IPS-11a (cell line): Measurements from ENCODE around the gene COL8A2.
A peak's percentile ranks its signal among the peaks of the same experiment; 100 is the strongest.

Source experiments
- H3K4me3 ChIP-seq: one replicate; pipeline ENCODE4 v1.5.1; 2013; ENCODE audit warnings: low read depth, low read length, control low read depth

Gene COL8A2

DNA sequence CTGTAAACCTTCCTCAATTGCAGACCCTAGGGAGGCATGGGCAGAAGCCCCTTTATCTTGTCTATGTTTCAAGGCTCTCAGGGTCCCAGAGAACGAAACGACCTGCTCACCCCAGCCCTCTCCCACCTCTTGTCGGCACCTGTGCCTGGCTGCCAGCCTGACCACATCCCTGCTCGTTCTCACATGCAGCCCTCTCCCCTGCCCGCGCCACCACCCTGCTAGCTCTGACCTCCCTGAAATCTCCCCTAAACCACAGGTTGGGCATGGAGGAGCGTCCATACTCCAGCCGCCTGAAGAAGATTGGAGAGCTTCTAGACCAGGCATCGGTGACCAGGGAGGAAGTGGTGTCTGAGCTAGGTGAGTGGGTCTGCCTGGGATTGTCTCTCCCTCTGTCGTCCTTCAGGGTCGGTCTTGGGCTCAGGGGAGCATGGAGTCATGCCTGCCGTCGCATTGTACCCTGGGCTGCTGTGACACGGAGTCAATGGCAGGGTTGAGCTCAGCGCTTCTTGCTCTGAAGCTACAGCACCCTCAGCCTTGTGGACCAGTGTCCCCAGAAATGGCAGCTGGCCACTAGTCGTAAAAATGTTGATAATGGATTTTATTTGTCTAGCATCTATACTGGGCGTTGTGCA is 32.7 kb downstream of the COL8A2 start:
- H3K4me3 ChIP-seq = no peak overlapping the region

DNA sequence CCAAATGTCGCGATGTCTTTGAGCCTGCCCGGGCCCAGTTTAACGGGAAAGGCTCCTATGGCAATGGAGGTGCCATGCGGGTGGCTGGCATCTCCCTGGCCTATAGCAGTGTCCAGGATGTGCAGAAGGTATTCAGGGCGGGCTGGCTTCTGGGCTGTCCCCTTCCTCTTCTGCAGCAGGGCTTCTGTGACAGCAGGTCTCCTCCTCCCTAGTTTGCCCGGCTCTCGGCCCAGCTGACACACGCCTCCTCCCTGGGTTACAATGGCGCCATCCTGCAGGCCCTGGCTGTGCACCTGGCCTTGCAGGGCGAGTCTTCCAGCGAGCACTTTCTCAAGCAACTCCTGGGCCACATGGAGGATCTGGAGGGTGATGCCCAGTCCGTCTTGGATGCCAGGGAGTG is 33.3 kb downstream of the COL8A2 start:
- H3K4me3 ChIP-seq = no peak overlapping the region

- no peak overlapping the region for H3K4me3 ChIP-seq
Measured at GRCh38 chr1:36091141-36091540, 33.9 kb downstream of the COL8A2 start.

DNA sequence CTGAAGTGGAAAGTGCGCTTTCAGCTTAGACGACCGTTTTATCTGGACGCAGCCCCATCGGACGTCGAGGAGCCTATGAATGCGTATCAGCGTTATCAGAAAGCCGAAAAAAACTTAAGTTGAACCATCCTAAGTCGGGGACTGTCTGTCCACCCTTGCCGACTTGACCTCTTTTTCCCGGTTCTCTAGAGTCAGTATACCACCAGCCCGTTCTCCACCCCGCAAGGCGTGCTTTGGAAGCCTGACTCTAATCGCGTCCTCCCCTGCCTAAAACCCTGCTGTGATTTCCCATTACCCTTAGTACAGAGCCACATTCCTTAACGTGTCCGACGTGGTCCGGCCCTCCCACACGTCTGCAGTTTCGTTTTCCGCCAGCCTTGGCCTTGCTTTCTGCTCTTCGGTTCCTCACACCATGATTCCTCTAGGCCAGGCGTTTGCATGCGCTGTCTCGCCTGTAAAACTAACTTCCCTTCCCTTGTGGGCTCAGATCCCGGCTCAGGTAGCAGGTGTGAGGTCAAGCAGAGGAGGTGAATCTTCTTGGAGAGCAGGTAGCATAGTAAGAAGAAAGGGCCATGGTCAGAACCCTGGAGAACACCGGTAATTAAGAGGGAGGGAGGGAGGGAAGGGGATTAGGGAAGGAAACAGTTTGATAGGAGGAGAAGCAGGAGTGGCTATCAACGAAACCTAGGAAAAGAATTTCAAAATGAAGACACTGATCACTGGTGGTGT is 35.5 kb downstream of the COL8A2 start:
- H3K4me3 ChIP-seq = peak overlapping the region; percentile 96

GRCh38 chr1:36088577-36089392 is 36.2 kb downstream of the COL8A2 start, which contains the start of gene ADPRS:
TSS of gene ADPRS (plus strand) at chr1:36088892. CDS start at chr1:36088905, 13 bp downstream.
- H3K4me3 ChIP-seq = peak within 1 kb of the TSS; percentile 96

- H3K4me3 ChIP-seq = peak overlapping the region; percentile 96
Measured at GRCh38 chr1:36088265-36088576, 36.8 kb downstream of the COL8A2 start.

DNA sequence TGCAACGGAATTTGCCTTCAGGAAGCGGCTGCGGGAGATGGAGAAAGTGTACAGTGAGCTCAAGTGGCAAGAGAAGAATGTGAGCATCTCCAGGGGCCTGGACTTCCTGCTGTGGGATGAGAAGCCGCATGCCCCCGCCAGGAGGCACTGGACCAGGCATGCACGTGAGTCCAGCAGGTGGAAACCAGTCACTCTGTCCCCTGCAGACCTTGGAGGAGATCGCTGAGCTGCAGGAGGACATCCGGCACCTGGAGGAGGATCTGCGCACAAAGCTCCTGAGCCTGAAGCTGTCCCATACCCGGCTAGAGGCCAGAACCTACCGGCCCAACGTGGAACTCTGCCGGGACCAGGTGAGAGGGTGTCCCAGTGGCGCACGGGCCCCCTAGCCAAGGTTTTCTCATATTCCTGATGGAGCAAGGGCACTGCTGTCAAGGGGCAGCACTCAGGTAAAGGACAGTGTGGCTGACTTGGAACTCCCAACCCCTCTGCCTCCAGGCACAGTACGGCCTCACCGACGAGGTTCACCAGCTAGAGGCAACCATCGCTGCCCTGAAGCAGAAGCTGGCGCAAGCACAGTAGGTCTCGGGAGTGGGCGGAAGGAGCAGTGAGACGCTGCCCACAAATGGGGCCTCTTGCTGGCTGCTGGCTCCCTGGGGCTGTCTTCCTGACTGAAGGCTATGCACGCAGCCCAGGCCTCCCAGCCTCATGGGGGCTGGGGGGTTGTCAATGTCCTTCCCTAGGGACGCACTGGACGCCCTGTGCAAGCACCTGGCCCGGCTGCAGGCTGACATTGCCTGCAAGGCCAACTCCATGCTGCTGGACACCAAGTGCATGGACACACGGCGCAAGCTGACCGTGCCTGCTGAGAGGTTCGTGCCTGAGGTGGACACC is 37.5 kb downstream of the COL8A2 start:
- H3K4me3 ChIP-seq = no peak overlapping the region

DNA sequence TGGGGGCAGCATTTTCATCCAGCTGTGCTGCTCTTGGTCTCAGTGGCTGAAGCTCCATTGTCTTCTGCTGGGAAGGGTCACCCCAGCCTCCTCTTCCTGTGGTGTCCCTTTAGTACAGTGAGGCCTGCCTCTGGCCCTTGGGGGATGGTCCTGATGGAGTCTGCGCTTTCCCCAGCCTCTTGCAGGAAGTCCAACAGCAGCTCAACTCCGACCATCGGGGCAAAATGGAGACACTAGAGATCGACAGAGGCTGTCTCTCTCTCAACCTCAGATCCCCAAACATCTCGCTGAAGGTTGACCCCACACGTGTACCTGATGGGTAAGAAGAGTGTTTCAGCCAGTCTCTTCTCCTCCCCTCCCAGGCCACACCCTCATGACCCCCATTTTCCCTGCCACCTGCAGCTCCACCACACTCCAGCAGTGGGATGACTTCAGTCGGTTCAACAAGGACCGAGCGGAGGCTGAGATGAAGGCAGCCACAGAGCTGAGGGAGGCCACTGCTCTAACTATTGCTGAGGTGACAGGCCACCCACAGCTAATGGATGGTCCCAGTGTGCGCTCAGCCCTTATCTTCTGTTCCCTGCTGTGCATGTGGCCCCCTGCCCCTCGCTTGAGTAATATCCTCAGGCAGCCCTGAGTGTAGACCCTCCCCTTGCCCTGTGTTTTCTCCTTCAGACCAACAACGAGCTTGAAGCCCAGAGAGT is 38.3 kb downstream of the COL8A2 start:
- no peak overlapping the region for H3K4me3 ChIP-seq

GRCh38 chr1:36085686-36086526 is 39.1 kb downstream of the COL8A2 start:
- H3K4me3 ChIP-seq = no peak overlapping the region

DNA sequence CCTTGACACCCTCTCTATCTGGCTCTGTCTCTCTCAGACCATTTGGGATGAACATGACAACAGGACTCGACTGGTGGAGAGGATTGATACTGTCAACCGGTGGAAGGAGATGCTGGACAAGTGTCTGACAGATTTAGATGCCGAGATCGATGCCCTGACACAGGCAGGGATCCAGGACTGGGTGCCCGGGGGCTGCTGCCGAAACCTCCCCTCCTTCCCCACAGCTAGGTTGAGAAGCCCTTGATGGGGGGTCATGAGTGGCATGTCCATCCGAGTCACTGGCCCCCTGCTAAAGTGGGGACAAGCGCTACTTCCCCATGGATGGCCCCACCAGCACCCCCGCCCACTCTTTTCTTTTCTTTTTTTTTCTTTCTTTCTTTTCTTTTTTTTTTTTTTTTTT is 39.9 kb downstream of the COL8A2 start:
- no peak overlapping the region for H3K4me3 ChIP-seq

- peak overlapping the region; percentile 39 for H3K4me3 ChIP-seq
Measured at GRCh38 chr1:36084497-36085115, 40.4 kb downstream of the COL8A2 start.

DNA sequence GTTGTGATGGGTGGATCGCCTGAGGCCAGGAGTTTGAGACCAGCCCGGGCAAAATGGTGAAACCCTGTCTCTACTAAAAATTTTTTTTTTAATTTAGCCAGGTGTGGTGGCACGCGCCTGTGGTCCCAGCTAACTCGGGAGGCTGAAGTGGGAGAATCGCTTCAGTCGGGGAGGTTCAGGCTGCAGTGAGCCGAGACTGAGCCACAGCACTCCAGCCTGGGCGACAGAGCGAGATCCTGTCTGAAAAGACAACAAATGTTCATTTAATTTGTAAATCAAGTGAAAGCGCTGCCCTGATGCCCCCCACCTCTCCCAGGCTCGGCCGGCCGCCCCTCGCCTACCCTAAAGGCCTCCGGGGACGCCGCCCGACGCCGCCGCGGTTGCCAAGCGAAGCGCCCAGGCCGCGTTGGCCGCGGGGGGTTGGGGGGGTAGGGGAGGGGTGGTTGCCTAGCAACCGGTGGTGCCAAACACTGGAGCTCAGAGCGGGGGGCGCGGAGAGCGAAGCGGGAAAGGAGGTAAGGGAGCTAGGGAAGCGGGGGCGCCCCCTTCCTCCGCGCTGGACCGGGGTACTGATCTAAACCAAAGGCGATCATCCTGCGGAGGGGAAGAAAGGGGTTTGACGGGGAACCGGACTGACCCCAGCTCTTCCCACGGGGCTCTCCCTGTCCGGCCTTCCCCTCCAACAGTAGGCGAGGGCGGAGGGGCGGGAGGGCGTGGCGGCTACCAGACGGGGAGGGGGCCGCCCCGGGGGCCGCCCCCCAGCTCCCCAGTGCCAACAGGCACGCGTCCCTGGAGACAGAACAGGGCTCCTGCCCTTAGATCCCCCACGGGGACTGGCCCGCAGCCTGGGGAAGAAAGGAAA is 41.2 kb downstream of the COL8A2 start, which contains the start of gene TEKT2:
TEKT2 (plus strand) TSS at position 460 of the 862 bp plus-strand sequence. CDS start 828 bp downstream, outside the sequence.
- peak within 1 kb of the TSS; percentile 39 for H3K4me3 ChIP-seq

DNA sequence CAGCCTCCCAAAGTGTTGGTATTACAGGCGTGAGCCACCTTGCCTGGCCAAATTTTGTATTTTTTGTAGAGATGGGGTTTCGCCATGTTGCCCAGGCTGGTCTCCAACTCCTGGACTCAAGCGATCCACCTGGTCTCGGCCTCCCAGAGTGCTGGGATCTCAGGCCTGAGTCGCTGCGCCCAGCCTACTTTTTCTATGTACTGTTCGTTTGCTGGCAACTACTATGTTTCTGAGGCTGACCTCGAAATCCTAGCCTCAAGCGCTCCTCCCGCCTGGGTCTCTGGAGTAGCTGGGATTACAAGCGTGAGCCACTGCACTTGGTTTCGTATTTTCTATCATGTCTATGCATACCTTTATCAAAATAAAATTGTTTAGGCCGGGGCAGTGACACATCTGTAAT is 41.8 kb downstream of the COL8A2 start:
- H3K4me3 ChIP-seq = no peak overlapping the region

GRCh38 chr1:36081926-36082485 is 43.0 kb downstream of the COL8A2 start:
- no peak overlapping the region for H3K4me3 ChIP-seq

- no peak overlapping the region for H3K4me3 ChIP-seq
Measured at GRCh38 chr1:36080801-36081200, 44.2 kb downstream of the COL8A2 start.

- no peak overlapping the region for H3K4me3 ChIP-seq
Measured at GRCh38 chr1:36080236-36080635, 44.8 kb downstream of the COL8A2 start.

DNA sequence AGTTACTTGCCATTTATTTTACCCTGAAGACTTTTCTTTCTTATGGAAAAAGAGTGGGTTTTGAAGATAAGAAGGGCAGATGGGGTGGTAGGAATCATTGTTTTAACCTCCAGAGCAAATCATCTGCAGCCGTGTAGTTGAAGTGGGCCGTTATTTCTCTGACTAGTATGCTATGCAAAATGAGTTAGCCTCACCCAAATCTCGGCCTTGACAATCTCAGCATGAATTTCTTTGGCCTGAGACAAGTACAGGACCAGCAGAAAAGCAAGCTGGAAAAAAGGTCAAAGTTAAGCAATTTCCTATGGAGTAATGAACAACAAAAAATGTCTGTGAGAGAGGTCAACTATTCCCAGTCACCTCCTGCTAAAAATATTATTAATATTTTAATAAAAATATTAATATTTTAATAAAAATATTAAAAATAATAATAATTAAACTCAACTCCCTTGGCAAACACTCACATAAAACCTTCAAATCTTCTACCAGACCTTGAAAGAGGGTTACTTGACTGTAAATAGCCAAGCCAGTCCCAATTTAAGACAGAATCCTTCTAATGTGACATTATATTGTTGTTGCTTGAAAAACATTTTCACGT is 47.9 kb downstream of the COL8A2 start:
- H3K4me3 ChIP-seq = no peak overlapping the region
